K562 (cell line): ENCODE data around the gene IMMP2L. TPM values are rescaled to one million over a fixed set of nuclear protein-coding genes. Genes with fewer than 3 reads are reported as not detected.
A peak's percentile ranks its signal among the peaks of the same experiment; 100 is the strongest.

Experiments used
- BCOR ChIP-seq: fragments of 450-650 bp; IDR thresholded peaks from 2 replicates; pipeline ENCODE4 v1.6.1; 2016
- CBX3 ChIP-seq, 2 experiments: IDR thresholded peaks; 1 replicate in 1 of 2; 2 replicates in 1 of 2; pipeline ENCODE4 v1.6.1; 2012; ENCODE audit warnings: inconsistent platforms in 2 of 2, low read length in 2 of 2, borderline replicate concordance in 1 of 2, control low read depth in 1 of 2
- DIDO1 ChIP-seq: fragments of 450-650 bp; IDR thresholded peaks from 2 replicates; pipeline ENCODE4 v1.6.1; 2016; ENCODE audit warnings: low read depth, missing biosample characterization, missing genetic modification characterization
- EP300 ChIP-seq: IDR thresholded peaks from 2 replicates; pipeline ENCODE4 v1.6.1; 2012; ENCODE audit warnings: low read length, improper control_type of control experiment
- ILK ChIP-seq: fragments of 450-650 bp; IDR thresholded peaks from 2 replicates; pipeline ENCODE4 v1.6.1; 2016; ENCODE audit warnings: missing genetic modification characterization, low read depth, mild to moderate bottlenecking, missing compliant biosample characterization, moderate library complexity, borderline replicate concordance
- MAFF ChIP-seq: IDR thresholded peaks from 2 replicates; pipeline ENCODE4 v1.6.1; 2012; ENCODE audit warnings: low read length, improper control_type of control experiment
- MEF2A ChIP-seq: IDR thresholded peaks from 2 replicates; pipeline ENCODE4 v1.6.1; 2011; ENCODE audit warnings: low read depth, mild to moderate bottlenecking, low read length, moderate library complexity; ENCODE audit not compliant: control insufficient read depth
- POLR2B ChIP-seq: fragments of 450-650 bp; IDR thresholded peaks from 2 replicates; pipeline ENCODE4 v1.6.1; 2018; ENCODE audit warnings: low read depth; ENCODE audit not compliant: partially characterized antibody
- RFX5 ChIP-seq: IDR thresholded peaks from 2 replicates; pipeline ENCODE4 v1.6.1; 2011; ENCODE audit warnings: low read depth, mild to moderate bottlenecking, improper control_type of control experiment, low read length
- SREBF2 ChIP-seq: sonication (generic); formaldehyde crosslinking; IDR thresholded peaks from 2 replicates; pipeline ENCODE4 v1.4.0; 2020; ENCODE audit warnings: mild to moderate bottlenecking, missing genetic modification reagents
- ZNF121 ChIP-seq: sonication (generic); formaldehyde crosslinking; conservative IDR thresholded peaks from 2 replicates; pipeline ENCODE4 v1.8.0; 2022; ENCODE audit warnings: missing genetic modification reagents
- ZNF431 ChIP-seq: sonication (generic); formaldehyde crosslinking; IDR thresholded peaks from 2 replicates; pipeline ENCODE4 v1.8.0; 2022; ENCODE audit warnings: mild to moderate bottlenecking, missing genetic modification reagents
- ZNF668 ChIP-seq: fragments of 250-450 bp; sonication (Bioruptor Pico); IDR thresholded peaks from 2 replicates; pipeline ENCODE4 v1.8.0; 2022; ENCODE audit warnings: mild to moderate bottlenecking, inconsistent platforms
- ZNF707 ChIP-seq: fragments of 250-450 bp; sonication (Bioruptor Pico); conservative IDR thresholded peaks from 2 replicates; pipeline ENCODE4 v1.8.0; 2022; ENCODE audit warnings: inconsistent platforms, mild to moderate bottlenecking, moderate library complexity
- polyA plus RNA-seq, 8 experiments: library from polyadenylated mRNA; depleted of rRNA in 4 of 8; stranded (reverse) in 5 of 8; unstranded in 3 of 8; fragments of >200 nt; fragmentation: Nextera tagmentation in 2 of 8; fragmentation: Illumina TruSeq in 1 of 8; extraction: Ambion mirVana in 2 of 8; extraction: Trizol in 1 of 8; gene quantifications; 2 replicates each; pipeline versions ENCODE4 v1.2.1 to v1.2.3, GENCODE V29; 2011 to 2014; ENCODE audit warnings: inconsistent platforms in 1 of 8, missing spikeins in 1 of 8
- total RNA-seq, 7 experiments: library from RNA; depleted of rRNA in 6 of 7; stranded (reverse); fragments of >200 nt in 6 of 7; fragmentation: Illumina TruSeq in 2 of 7; extraction: Trizol in 2 of 7; gene quantifications; 2 replicates each; pipeline versions ENCODE4 v1.2.1 to v1.2.3, GENCODE V29; 2011 to 2021; ENCODE audit warnings: low replicate concordance in 1 of 7
- TF ChIP-seq, protein P1 (sequence below): fragments of 250-450 bp; sonication (Bioruptor Pico); IDR thresholded peaks from 2 replicates; pipeline ENCODE4 v1.5.0; 2020; ENCODE audit warnings: mild to moderate bottlenecking
- TF ChIP-seq, protein P2 (sequence below): fragments of 250-450 bp; sonication (Bioruptor Pico); IDR thresholded peaks from 2 replicates; pipeline ENCODE4 v1.6.1; 2021; ENCODE audit warnings: mild to moderate bottlenecking
- TF ChIP-seq, protein P3 (sequence below): fragments of 450-650 bp; IDR thresholded peaks from 2 replicates; pipeline ENCODE4 v1.6.1; 2016; ENCODE audit warnings: mild to moderate bottlenecking
- TF ChIP-seq, protein P4 (sequence below): sonication (generic); formaldehyde crosslinking; IDR thresholded peaks from 2 replicates; pipeline ENCODE4 v1.8.0; 2022; ENCODE audit warnings: mild to moderate bottlenecking, missing genetic modification reagents
- TF ChIP-seq, protein P5 (sequence below): fragments of 250-450 bp; sonication (Bioruptor Pico); IDR thresholded peaks from 2 replicates; pipeline ENCODE4 v1.5.1; 2021; ENCODE audit warnings: mild to moderate bottlenecking
- TF ChIP-seq, protein P6 (sequence below): fragments of 450-650 bp; IDR thresholded peaks from 2 replicates; pipeline ENCODE4 v1.6.1; 2017; ENCODE audit warnings: antibody characterized with exemption

Gene IMMP2L
- total and polyA plus RNA-seq, 9 of the 15 experiments (the other 6 are each of a cell fraction or from before 2014, with no cell fraction given), result 29.7 to 116 (median 53.0) TPM

DNA sequence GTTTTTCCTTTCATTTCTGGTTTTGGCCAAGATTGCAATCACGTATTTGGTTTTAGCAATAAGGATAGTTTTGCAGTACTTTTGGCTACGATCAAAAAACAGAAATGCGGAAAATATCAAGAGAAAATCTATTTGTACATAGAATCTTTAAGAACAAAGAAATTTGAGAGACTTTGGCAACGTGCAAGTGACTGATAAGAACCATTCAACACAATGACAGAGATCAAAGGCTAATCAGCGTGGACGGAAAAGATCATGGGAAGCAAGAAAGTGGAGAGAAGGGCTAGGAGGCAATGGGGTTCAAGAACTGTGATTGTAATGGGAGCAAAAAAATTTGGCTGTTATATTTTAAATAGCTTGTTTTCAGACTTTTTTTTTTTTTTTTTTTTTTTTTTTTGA is 487.5 kb downstream of the IMMP2L start (continued):
- TF ChIP-seq ILK (no peak), MEF2A (no peak), ZNF668 (CRISPR knock-in tag) (no peak), POLR2B (no peak), BCOR (no peak), RFX5 (no peak), DIDO1 (tag) (no peak), MAFF (no peak), EP300 (peak; percentile 29; the same call in 1 of the 2 replicates), ZNF121 (no peak), ZNF431 (CRISPR knock-in tag) (no peak), ZNF707 (CRISPR knock-in tag) (no peak), SREBF2 (CRISPR knock-in tag) (no peak), CBX3 (IDR thresholded peaks at IDR 0.05; ENCODE audit: borderline replicate concordance in 1 of 2, low read length in 2 of 2) (no peak)
- TF ChIP-seq, protein P1, sequence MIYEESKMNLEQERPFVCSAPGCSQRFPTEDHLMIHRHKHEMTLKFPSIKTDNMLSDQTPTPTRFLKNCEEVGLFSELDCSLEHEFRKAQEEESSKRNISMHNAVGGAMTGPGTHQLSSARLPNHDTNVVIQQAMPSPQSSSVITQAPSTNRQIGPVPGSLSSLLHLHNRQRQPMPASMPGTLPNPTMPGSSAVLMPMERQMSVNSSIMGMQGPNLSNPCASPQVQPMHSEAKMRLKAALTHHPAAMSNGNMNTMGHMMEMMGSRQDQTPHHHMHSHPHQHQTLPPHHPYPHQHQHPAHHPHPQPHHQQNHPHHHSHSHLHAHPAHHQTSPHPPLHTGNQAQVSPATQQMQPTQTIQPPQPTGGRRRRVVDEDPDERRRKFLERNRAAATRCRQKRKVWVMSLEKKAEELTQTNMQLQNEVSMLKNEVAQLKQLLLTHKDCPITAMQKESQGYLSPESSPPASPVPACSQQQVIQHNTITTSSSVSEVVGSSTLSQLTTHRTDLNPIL, result no peak
- TF ChIP-seq, protein P2, sequence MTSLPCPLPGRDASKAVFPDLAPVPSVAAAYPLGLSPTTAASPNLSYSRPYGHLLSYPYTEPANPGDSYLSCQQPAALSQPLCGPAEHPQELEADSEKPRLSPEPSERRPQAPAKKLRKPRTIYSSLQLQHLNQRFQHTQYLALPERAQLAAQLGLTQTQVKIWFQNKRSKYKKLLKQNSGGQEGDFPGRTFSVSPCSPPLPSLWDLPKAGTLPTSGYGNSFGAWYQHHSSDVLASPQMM (CRISPR knock-in tag), result no peak
- TF ChIP-seq, protein P3, sequence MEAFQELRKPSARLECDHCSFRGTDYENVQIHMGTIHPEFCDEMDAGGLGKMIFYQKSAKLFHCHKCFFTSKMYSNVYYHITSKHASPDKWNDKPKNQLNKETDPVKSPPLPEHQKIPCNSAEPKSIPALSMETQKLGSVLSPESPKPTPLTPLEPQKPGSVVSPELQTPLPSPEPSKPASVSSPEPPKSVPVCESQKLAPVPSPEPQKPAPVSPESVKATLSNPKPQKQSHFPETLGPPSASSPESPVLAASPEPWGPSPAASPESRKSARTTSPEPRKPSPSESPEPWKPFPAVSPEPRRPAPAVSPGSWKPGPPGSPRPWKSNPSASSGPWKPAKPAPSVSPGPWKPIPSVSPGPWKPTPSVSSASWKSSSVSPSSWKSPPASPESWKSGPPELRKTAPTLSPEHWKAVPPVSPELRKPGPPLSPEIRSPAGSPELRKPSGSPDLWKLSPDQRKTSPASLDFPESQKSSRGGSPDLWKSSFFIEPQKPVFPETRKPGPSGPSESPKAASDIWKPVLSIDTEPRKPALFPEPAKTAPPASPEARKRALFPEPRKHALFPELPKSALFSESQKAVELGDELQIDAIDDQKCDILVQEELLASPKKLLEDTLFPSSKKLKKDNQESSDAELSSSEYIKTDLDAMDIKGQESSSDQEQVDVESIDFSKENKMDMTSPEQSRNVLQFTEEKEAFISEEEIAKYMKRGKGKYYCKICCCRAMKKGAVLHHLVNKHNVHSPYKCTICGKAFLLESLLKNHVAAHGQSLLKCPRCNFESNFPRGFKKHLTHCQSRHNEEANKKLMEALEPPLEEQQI, result 0 out of 2 replicates have a peak, but pooled peaks have one; percentile 43
- TF ChIP-seq, protein P4, sequence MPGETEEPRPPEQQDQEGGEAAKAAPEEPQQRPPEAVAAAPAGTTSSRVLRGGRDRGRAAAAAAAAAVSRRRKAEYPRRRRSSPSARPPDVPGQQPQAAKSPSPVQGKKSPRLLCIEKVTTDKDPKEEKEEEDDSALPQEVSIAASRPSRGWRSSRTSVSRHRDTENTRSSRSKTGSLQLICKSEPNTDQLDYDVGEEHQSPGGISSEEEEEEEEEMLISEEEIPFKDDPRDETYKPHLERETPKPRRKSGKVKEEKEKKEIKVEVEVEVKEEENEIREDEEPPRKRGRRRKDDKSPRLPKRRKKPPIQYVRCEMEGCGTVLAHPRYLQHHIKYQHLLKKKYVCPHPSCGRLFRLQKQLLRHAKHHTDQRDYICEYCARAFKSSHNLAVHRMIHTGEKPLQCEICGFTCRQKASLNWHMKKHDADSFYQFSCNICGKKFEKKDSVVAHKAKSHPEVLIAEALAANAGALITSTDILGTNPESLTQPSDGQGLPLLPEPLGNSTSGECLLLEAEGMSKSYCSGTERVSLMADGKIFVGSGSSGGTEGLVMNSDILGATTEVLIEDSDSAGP (CRISPR knock-in tag), result no peak
- TF ChIP-seq, protein P5, sequence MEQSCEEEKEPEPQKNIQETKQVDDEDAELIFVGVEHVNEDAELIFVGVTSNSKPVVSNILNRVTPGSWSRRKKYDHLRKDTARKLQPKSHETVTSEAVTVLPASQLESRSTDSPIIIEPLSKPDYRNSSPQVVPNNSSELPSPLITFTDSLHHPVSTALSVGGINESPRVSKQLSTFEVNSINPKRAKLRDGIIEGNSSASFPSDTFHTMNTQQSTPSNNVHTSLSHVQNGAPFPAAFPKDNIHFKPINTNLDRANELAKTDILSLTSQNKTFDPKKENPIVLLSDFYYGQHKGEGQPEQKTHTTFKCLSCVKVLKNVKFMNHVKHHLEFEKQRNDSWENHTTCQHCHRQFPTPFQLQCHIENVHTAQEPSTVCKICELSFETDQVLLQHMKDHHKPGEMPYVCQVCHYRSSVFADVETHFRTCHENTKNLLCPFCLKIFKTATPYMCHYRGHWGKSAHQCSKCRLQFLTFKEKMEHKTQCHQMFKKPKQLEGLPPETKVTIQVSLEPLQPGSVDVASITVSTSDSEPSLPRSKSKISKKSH (CRISPR knock-in tag), result no peak
- TF ChIP-seq, protein P6, sequence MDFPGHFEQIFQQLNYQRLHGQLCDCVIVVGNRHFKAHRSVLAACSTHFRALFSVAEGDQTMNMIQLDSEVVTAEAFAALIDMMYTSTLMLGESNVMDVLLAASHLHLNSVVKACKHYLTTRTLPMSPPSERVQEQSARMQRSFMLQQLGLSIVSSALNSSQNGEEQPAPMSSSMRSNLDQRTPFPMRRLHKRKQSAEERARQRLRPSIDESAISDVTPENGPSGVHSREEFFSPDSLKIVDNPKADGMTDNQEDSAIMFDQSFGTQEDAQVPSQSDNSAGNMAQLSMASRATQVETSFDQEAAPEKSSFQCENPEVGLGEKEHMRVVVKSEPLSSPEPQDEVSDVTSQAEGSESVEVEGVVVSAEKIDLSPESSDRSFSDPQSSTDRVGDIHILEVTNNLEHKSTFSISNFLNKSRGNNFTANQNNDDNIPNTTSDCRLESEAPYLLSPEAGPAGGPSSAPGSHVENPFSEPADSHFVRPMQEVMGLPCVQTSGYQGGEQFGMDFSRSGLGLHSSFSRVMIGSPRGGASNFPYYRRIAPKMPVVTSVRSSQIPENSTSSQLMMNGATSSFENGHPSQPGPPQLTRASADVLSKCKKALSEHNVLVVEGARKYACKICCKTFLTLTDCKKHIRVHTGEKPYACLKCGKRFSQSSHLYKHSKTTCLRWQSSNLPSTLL, result no peak
